ENCODE data around the gene MYRFL.

DNA sequence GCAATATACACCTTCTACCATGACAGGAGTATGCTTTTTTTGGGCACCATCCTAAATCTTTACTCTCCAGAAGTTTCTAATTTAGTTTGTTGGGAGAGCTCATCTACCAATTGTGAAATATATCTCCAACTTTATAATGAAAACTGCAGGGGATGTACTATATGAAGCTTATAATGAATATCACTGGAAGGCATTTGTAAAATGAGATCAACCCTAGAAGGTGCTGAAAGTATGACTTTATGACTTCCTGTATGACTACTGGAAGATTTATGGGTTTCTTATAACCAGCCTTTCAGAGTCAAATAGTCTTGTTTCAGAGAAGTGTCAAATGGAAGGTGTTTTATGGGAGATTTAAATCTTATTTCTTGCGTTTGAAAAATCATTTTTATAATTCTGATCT, 122.9 kb downstream of the MYRFL start:
- TF ChIP-seq, protein P1, sequence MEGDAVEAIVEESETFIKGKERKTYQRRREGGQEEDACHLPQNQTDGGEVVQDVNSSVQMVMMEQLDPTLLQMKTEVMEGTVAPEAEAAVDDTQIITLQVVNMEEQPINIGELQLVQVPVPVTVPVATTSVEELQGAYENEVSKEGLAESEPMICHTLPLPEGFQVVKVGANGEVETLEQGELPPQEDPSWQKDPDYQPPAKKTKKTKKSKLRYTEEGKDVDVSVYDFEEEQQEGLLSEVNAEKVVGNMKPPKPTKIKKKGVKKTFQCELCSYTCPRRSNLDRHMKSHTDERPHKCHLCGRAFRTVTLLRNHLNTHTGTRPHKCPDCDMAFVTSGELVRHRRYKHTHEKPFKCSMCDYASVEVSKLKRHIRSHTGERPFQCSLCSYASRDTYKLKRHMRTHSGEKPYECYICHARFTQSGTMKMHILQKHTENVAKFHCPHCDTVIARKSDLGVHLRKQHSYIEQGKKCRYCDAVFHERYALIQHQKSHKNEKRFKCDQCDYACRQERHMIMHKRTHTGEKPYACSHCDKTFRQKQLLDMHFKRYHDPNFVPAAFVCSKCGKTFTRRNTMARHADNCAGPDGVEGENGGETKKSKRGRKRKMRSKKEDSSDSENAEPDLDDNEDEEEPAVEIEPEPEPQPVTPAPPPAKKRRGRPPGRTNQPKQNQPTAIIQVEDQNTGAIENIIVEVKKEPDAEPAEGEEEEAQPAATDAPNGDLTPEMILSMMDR (IDR thresholded peaks at IDR 0.05 in 4 of 5, conservative IDR thresholded peaks at IDR 0.05 in 1 of 5) = no peak
- no peak for TF ChIP-seq POLR2A (IDR thresholded peaks at IDR 0.05)
